Esophagus muscularis mucosa (tissue), 3 donors: Measurements from ENCODE around the gene PIN1.

Source experiments
- CTCF ChIP-seq, 3 experiments: fragments of 200-600 bp in 2 of 3; fragments of 450-650 bp in 1 of 3; sonication (generic) in 2 of 3; IDR thresholded peaks; one replicate each; pipeline ENCODE4 v1.5.1; 2017 to 2019; ENCODE audit warnings: antibody characterized with exemption in 3 of 3, mild to moderate bottlenecking in 2 of 3, moderate library complexity in 1 of 3
- POLR2A ChIP-seq: fragments of 450-650 bp; IDR thresholded peaks from one replicate; pipeline ENCODE4 v1.6.1; 2017; ENCODE audit warnings: antibody characterized with exemption, moderate library complexity, mild to moderate bottlenecking, low read depth

GRCh38 chr19:9849791-9850190 is 14.7 kb downstream of the PIN1 start:
- TF ChIP-seq POLR2A (no peak), CTCF (IDR thresholded peaks at IDR 0.05) (no peak)
